ENCODE data around the gene NFYA. TPM values are rescaled to one million over a fixed set of nuclear protein-coding genes. Genes with fewer than 3 reads are reported as not detected.
A peak's percentile ranks its signal among the peaks of the same experiment; 100 is the strongest.

Gene NFYA
- total RNA-seq, 2 donors from 2014 or later, result 23.1 to 48.3 TPM

- H3K27ac ChIP-seq, result peak overlapping the region; percentile 98 to 100
- TF ChIP-seq POLR2AphosphoS5 (IDR thresholded peaks at IDR 0.05) (no peak), CTCF (IDR thresholded peaks at IDR 0.05) (no peak), POLR2A (IDR thresholded peaks at IDR 0.05) (no peak)
- peaks cover 10% of the 10 kb centered on the region for H3K4me1 ChIP-seq (replicated peaks)
- H3K27me3 ChIP-seq (replicated peaks; ENCODE audit: insufficient read depth), result no peaks in the 10 kb centered on the region
- no peaks in the 10 kb centered on the region for H3K9me3 ChIP-seq
- no peak for DNase-seq (ENCODE audit: low spot score)
- WGBS, result 68% methylated on average over 4 of the region's 4 CpGs
- H3K4me3 ChIP-seq, result no peak overlapping the region
- no peaks in the 10 kb centered on the region for H3K36me3 ChIP-seq
- intact Hi-C loops (cut with DNase I), result no loop called here
These were observed 3.2 kb downstream of the NFYA start for GRCh38 chr6:41075651-41076626.

- no peak for TF ChIP-seq POLR2A (IDR thresholded peaks at IDR 0.05)
- TF ChIP-seq CTCF (IDR thresholded peaks at IDR 0.05), result no peak
- TF ChIP-seq POLR2AphosphoS5 (IDR thresholded peaks at IDR 0.05), result no peak
- Histone ChIP-seq H3K27me3 (replicated peaks; ENCODE audit: insufficient read depth) (no peaks in the 10 kb centered on the region), H3K4me3 (no peak overlapping the region), H3K9me3 (no peaks in the 10 kb centered on the region), H3K4me1 (replicated peaks) (peaks cover 10% of the 10 kb centered on the region), H3K36me3 (no peaks in the 10 kb centered on the region), H3K27ac (no peak overlapping the region)
- no peak for DNase-seq (ENCODE audit: low spot score)
- 66% methylated on average over 2 of the region's 2 CpGs for WGBS
- intact Hi-C loops (cut with DNase I), result no loop called here
These were observed 4.8 kb downstream of the NFYA start for GRCh38 chr6:41077536-41077935.

- no peaks in the 10 kb centered on the region for H3K36me3 ChIP-seq
- DNase-seq (ENCODE audit: low spot score), result no peak
- intact Hi-C loops (cut with DNase I), result no loop called here
- WGBS, result 70% methylated on average over 3 of the region's 3 CpGs
- no peaks in the 10 kb centered on the region for H3K9me3 ChIP-seq
- H3K4me3 ChIP-seq, result no peak overlapping the region
- H3K27me3 ChIP-seq (replicated peaks; ENCODE audit: insufficient read depth), result no peaks in the 10 kb centered on the region
- H3K4me1 ChIP-seq (replicated peaks), result peaks cover 10% of the 10 kb centered on the region
- TF ChIP-seq POLR2A (IDR thresholded peaks at IDR 0.05), result no peak
- no peak for TF ChIP-seq CTCF (IDR thresholded peaks at IDR 0.05)
- no peak for TF ChIP-seq POLR2AphosphoS5 (IDR thresholded peaks at IDR 0.05)
- no peak overlapping the region for H3K27ac ChIP-seq
These were observed 5.3 kb downstream of the NFYA start for GRCh38 chr6:41078101-41078500.

GRCh38 chr6:41079080-41079479 is 6.3 kb downstream of the NFYA start:
- 91% methylated on average over 1 of the region's 1 CpG for WGBS
- Histone ChIP-seq H3K27me3 (replicated peaks; ENCODE audit: insufficient read depth) (no peaks in the 10 kb centered on the region), H3K4me3 (no peak overlapping the region), H3K4me1 (replicated peaks) (peaks cover 10% of the 10 kb centered on the region), H3K27ac (no peak overlapping the region), H3K9me3 (no peaks in the 10 kb centered on the region), H3K36me3 (no peaks in the 10 kb centered on the region)
- TF ChIP-seq CTCF (IDR thresholded peaks at IDR 0.05), result no peak
- TF ChIP-seq POLR2AphosphoS5 (IDR thresholded peaks at IDR 0.05), result no peak
- TF ChIP-seq POLR2A (IDR thresholded peaks at IDR 0.05), result no peak
- no peak for DNase-seq (ENCODE audit: low spot score)
- intact Hi-C loops (cut with DNase I), result no loop called here

GRCh38 chr6:41080621-41081020 is 7.8 kb downstream of the NFYA start:
- WGBS, result 100% methylated on average over 2 of the region's 2 CpGs

More at GRCh38 chr6:41080621-41081020, 7.8 kb downstream of the NFYA start:
- no peak for DNase-seq (ENCODE audit: low spot score)
- no peaks in the 10 kb centered on the region for H3K36me3 ChIP-seq
- H3K4me1 ChIP-seq (replicated peaks), result no peaks in the 10 kb centered on the region
- intact Hi-C loops (cut with DNase I), result no loop called here
- H3K9me3 ChIP-seq, result no peaks in the 10 kb centered on the region
- H3K27ac ChIP-seq, result no peak overlapping the region
- no peaks in the 10 kb centered on the region for H3K27me3 ChIP-seq (replicated peaks; ENCODE audit: insufficient read depth)
- no peak overlapping the region for H3K4me3 ChIP-seq
- TF ChIP-seq POLR2A (IDR thresholded peaks at IDR 0.05) (no peak), POLR2AphosphoS5 (IDR thresholded peaks at IDR 0.05) (no peak), CTCF (IDR thresholded peaks at IDR 0.05) (no peak)

Measured in prostate gland (tissue), 2 donors.